CD4-positive, CD25-positive, alpha-beta regulatory T cell (primary cell): ENCODE data around the gene ACYP2. TPM values are rescaled to one million over a fixed set of nuclear protein-coding genes. Genes with fewer than 3 reads are reported as not detected.
"Not testable (repeated sequence)": the region's sequence is repeated elsewhere in the genome, so short reads cannot be mapped to it uniquely, and the experiment has no call there.

ENCODE experiments used
- ATAC-seq, 2 donors: fragments of 150-1000 bp; cut with Tn5 transposase; one replicate each; pipeline ENCODE4 v1.10.0; 2021; ENCODE audit warnings: low read depth in 2 of 2, moderate number of reproducible peaks in 2 of 2, moderate library complexity in 1 of 2
- DNase-seq, 3 donors: peaks; one replicate each; pipeline versions ENCODE4 v3.0.0 to v3.0.0-alpha.2; 2012 to 2022; ENCODE audit warnings: mixed read lengths in 1 of 3
- H3K27ac ChIP-seq: one replicate; pipeline ENCODE4 v1.7.0; 2013; ENCODE audit warnings: mild to moderate bottlenecking, low read length; ENCODE audit not compliant: insufficient read depth, poor library complexity, severe bottlenecking
- H3K27me3 ChIP-seq: one replicate; pipeline ENCODE4 v1.7.0; 2013; ENCODE audit warnings: low read length; ENCODE audit not compliant: control insufficient read depth, insufficient read depth
- H3K36me3 ChIP-seq: one replicate; pipeline ENCODE4 v1.7.0; 2013; ENCODE audit warnings: mild to moderate bottlenecking, low read length, moderate library complexity; ENCODE audit not compliant: control insufficient read depth, insufficient read depth
- H3K4me1 ChIP-seq: 2 replicates; pipeline ENCODE4 v1.7.0; 2013; ENCODE audit warnings: mild to moderate bottlenecking, low read length; ENCODE audit not compliant: insufficient read depth, control insufficient read depth, poor library complexity, severe bottlenecking
- H3K4me3 ChIP-seq: one replicate; pipeline ENCODE4 v1.7.0; 2013; ENCODE audit warnings: low read depth, mild to moderate bottlenecking, low read length, moderate library complexity
- H3K9me3 ChIP-seq, 2 experiments: 1 replicate in 1 of 2; 2 replicates in 1 of 2; pipeline ENCODE4 v1.7.0; 2013; ENCODE audit warnings: low read length in 2 of 2, mild to moderate bottlenecking in 1 of 2, moderate library complexity in 1 of 2; ENCODE audit not compliant: control insufficient read depth in 2 of 2
- H3K27ac Mint-ChIP-seq, 3 donors: one replicate each; pipeline ENCODE4 v1.8.0; 2020 to 2022; ENCODE audit warnings: mild to moderate bottlenecking in 3 of 3, mixed read lengths in 3 of 3, moderate library complexity in 2 of 3
- H3K27me3 Mint-ChIP-seq: one replicate; pipeline ENCODE4 v1.8.0; 2022; ENCODE audit warnings: mild to moderate bottlenecking, mixed read lengths
- H3K36me3 Mint-ChIP-seq: one replicate; pipeline ENCODE4 v1.8.0; 2020; ENCODE audit warnings: mixed read lengths
- H3K4me1 Mint-ChIP-seq, 4 donors: one replicate each; pipeline ENCODE4 v1.8.0; 2020 to 2022; ENCODE audit warnings: mixed read lengths in 4 of 4, mild to moderate bottlenecking in 1 of 4
- H3K4me3 Mint-ChIP-seq, 4 donors: one replicate each; pipeline ENCODE4 v1.8.0; 2020 to 2022; ENCODE audit warnings: mild to moderate bottlenecking in 4 of 4, mixed read lengths in 4 of 4, moderate library complexity in 3 of 4
- H3K9me3 Mint-ChIP-seq, 7 donors: one replicate each; pipeline ENCODE4 v1.8.0; 2020 to 2022; ENCODE audit warnings: mixed read lengths in 7 of 7, mild to moderate bottlenecking in 3 of 7, moderate library complexity in 2 of 7
- polyA plus RNA-seq, 4 donors: library from polyadenylated mRNA; unstranded; fragments of 300-500 nt; fragmentation: Illumina TruSeq; gene quantifications; one replicate each; pipeline ENCODE4 v1.2.3, GENCODE V29; 2021
- total RNA-seq: library from RNA; stranded (reverse); gene quantifications from one replicate; pipeline ENCODE4 v1.2.3, GENCODE V29; 2022

The ACYP2 gene
- total RNA-seq: 10.6 TPM
- polyA plus RNA-seq: 10 to 100 TPM; 12.7 to 17.3 (median 13.6) TPM

- Histone ChIP-seq H3K27me3 (no peaks in the 10 kb centered on the region), H3K36me3 (no peaks in the 10 kb centered on the region), H3K27ac (peak within 1 kb of the TSS; percentile 95), H3K4me1 (no peaks in the 10 kb centered on the region), H3K4me3 (peak within 1 kb of the TSS; percentile 88), H3K9me3 (no peaks in the 10 kb centered on the region)
- Mint-ChIP-seq H3K36me3 (peaks cover 16% of the 10 kb centered on the region), H3K27me3 (peaks cover 7% of the 10 kb centered on the region), H3K9me3 (peaks cover 0 to 9% (median 0%) of the 10 kb centered on the region in 7 donors), H3K4me1 (peaks cover 9 to 23% (median 13%) of the 10 kb centered on the region in 4 donors), H3K27ac (peak within 1 kb of the TSS; percentile 98 to 99 (median 98)), H3K4me3 (peak within 1 kb of the TSS; percentile 84 to 97 (median 96))
- ATAC-seq (peak; percentile 77 to 81), DNase-seq (peak; percentile 81 to 93 (median 85))
Observed at GRCh38 chr2:54115284-54116137, at the start of gene ACYP2. TSS of gene ACYP2 (plus strand) at chr2:54115615.

GRCh38 chr2:54065891-54066290 lies 49.5 kb upstream of the ACYP2 start:
- DNase-seq (no peak), ATAC-seq (no peak)
- Mint-ChIP-seq H3K4me3 (no peak overlapping the region), H3K4me1 (peaks cover 0 to 4% (median under 1%) of the 10 kb centered on the region in 4 donors), H3K36me3 (peaks cover 23% of the 10 kb centered on the region), H3K27ac (no peak overlapping the region), H3K27me3 (no peaks in the 10 kb centered on the region), H3K9me3 (no peaks in the 10 kb centered on the region)
- Histone ChIP-seq H3K27ac (no peak overlapping the region), H3K4me1 (no peaks in the 10 kb centered on the region), H3K4me3 (no peak overlapping the region), H3K27me3 (no peaks in the 10 kb centered on the region), H3K36me3 (no peaks in the 10 kb centered on the region), H3K9me3 (no peaks in the 10 kb centered on the region)

GRCh38 chr2:54067851-54068375 lies 47.5 kb upstream of the ACYP2 start:
- Mint-ChIP-seq H3K9me3 (no peaks in the 10 kb centered on the region), H3K27me3 (no peaks in the 10 kb centered on the region)

GRCh38 chr2:54072483-54072882 lies 42.9 kb upstream of the ACYP2 start:
- peaks cover 2 to 17% (median 6%) of the 10 kb centered on the region in 4 donors for H3K4me1 Mint-ChIP-seq
- not testable (repeated sequence) for ATAC-seq, H3K4me3 Mint-ChIP-seq, H3K4me3 ChIP-seq, DNase-seq, H3K27me3 Mint-ChIP-seq, H3K27ac Mint-ChIP-seq, H3K27me3 ChIP-seq, H3K9me3 Mint-ChIP-seq, H3K27ac ChIP-seq, H3K36me3 ChIP-seq, H3K4me1 ChIP-seq, H3K9me3 ChIP-seq
- H3K36me3 Mint-ChIP-seq: peaks cover 17% of the 10 kb centered on the region

More at GRCh38 chr2:54067851-54068375, 47.5 kb upstream of the ACYP2 start:
- Mint-ChIP-seq H3K36me3 (peaks cover 20% of the 10 kb centered on the region), H3K4me1 (peaks cover 0 to 4% (median under 1%) of the 10 kb centered on the region in 4 donors), H3K4me3 (no peak overlapping the region), H3K27ac (no peak overlapping the region)
- Histone ChIP-seq H3K27ac (no peak overlapping the region), H3K4me3 (no peak overlapping the region), H3K36me3 (no peaks in the 10 kb centered on the region), H3K9me3 (no peaks in the 10 kb centered on the region), H3K4me1 (no peaks in the 10 kb centered on the region), H3K27me3 (no peaks in the 10 kb centered on the region)
- no peak for ATAC-seq
- DNase-seq: no peak

GRCh38 chr2:54073796-54074195 lies 41.6 kb upstream of the ACYP2 start:
- Mint-ChIP-seq H3K27me3 (no peaks in the 10 kb centered on the region), H3K4me1 (peaks cover 2 to 17% (median 6%) of the 10 kb centered on the region in 4 donors), H3K36me3 (peaks cover 14% of the 10 kb centered on the region), H3K9me3 (no peaks in the 10 kb centered on the region), H3K4me3 (no peak overlapping the region), H3K27ac (peak overlapping the region in 1 of 3 donors; percentile 7)
- H3K4me1 ChIP-seq: peaks cover 5% of the 10 kb centered on the region
- DNase-seq (peak in 1 of 3 donors; percentile 72), ATAC-seq (peak in 1 of 2 donors; percentile 16)
- H3K9me3 ChIP-seq: no peaks in the 10 kb centered on the region
- H3K36me3 ChIP-seq: no peaks in the 10 kb centered on the region
- no peaks in the 10 kb centered on the region for H3K27me3 ChIP-seq
- H3K27ac ChIP-seq: no peak overlapping the region
- H3K4me3 ChIP-seq: no peak overlapping the region

- Mint-ChIP-seq H3K36me3 (peaks cover 14% of the 10 kb centered on the region), H3K4me1 (peaks cover 2 to 17% (median 6%) of the 10 kb centered on the region in 4 donors), H3K4me3 (no peak overlapping the region), H3K27ac (no peak overlapping the region), H3K9me3 (no peaks in the 10 kb centered on the region), H3K27me3 (no peaks in the 10 kb centered on the region)
- H3K4me3 ChIP-seq: no peak overlapping the region
- no peaks in the 10 kb centered on the region for H3K9me3 ChIP-seq
- H3K27me3 ChIP-seq: no peaks in the 10 kb centered on the region
- DNase-seq (no peak), ATAC-seq (no peak)
- H3K4me1 ChIP-seq: peaks cover 5% of the 10 kb centered on the region
- H3K36me3 ChIP-seq: no peaks in the 10 kb centered on the region
- no peak overlapping the region for H3K27ac ChIP-seq
Observed at GRCh38 chr2:54074606-54075341, 40.6 kb upstream of the ACYP2 start.

- Histone ChIP-seq H3K4me1 (peaks cover 5% of the 10 kb centered on the region), H3K27me3 (no peaks in the 10 kb centered on the region), H3K27ac (no peak overlapping the region), H3K36me3 (no peaks in the 10 kb centered on the region), H3K4me3 (no peak overlapping the region), H3K9me3 (no peaks in the 10 kb centered on the region)
- DNase-seq (no peak), ATAC-seq (no peak)
- no peaks in the 10 kb centered on the region for H3K27me3 Mint-ChIP-seq
- H3K9me3 Mint-ChIP-seq: no peaks in the 10 kb centered on the region
- no peak overlapping the region for H3K4me3 Mint-ChIP-seq
- peak overlapping the region in 1 of 3 donors; percentile 51 for H3K27ac Mint-ChIP-seq
- H3K36me3 Mint-ChIP-seq: peaks cover 9% of the 10 kb centered on the region
- peaks cover 2 to 19% (median 12%) of the 10 kb centered on the region in 4 donors for H3K4me1 Mint-ChIP-seq
Observed at GRCh38 chr2:54076586-54076985, 38.8 kb upstream of the ACYP2 start.
